ENCODE measurements around the gene PRPF4.

DNA sequence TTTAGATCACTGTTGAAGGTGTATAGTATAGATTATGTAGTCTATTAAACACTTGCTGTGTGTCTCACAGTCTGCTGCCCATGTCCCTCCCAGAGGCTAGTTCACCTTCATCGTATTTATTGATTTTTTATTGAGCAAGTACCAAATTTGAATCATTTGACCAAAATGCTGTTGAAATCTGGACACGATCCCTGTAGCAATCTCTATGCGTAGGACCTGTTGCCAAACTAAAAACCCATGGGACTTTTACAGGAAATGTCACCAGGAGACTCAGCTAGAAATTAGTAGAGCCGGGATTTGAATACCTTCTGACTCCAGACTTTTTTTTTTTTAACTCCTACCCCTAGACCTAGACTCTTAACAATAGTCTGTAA is 36.6 kb upstream of the PRPF4 start:
- TF ChIP-seq, protein P1, sequence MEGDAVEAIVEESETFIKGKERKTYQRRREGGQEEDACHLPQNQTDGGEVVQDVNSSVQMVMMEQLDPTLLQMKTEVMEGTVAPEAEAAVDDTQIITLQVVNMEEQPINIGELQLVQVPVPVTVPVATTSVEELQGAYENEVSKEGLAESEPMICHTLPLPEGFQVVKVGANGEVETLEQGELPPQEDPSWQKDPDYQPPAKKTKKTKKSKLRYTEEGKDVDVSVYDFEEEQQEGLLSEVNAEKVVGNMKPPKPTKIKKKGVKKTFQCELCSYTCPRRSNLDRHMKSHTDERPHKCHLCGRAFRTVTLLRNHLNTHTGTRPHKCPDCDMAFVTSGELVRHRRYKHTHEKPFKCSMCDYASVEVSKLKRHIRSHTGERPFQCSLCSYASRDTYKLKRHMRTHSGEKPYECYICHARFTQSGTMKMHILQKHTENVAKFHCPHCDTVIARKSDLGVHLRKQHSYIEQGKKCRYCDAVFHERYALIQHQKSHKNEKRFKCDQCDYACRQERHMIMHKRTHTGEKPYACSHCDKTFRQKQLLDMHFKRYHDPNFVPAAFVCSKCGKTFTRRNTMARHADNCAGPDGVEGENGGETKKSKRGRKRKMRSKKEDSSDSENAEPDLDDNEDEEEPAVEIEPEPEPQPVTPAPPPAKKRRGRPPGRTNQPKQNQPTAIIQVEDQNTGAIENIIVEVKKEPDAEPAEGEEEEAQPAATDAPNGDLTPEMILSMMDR (IDR thresholded peaks at IDR 0.05) = no peak
- TF ChIP-seq ZNF302 (CRISPR knock-in tag; IDR thresholded peaks at IDR 0.05) = no peak
- no peak for TF ChIP-seq EP300 (IDR thresholded peaks at IDR 0.05)
